ENCODE measurements around the gene LITAFD.

Gene LITAFD

GRCh38 chr16:8924214-8924613 lies 42.1 kb downstream of the LITAFD start:
- no peak for DNase-seq

DNA sequence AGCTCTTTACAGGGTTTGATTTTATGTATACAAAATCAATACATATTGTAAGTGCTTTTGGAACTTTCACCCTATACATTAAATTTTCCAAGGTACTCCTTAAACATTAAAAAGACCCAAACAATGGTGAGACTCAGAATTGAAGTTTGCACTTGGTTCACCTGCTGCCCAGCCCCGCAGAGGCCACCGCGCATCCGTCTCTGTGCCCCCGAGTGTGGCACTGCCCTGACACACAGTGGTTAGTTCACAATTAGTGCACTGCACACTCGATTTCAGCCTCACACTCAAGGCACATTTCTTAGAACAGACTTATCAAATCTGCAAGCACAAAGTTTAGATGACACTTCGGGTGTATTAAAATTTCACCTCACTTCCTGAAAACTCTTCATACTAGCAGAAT lies 43.3 kb downstream of the LITAFD start:
- DNase-seq = no peak

DNA sequence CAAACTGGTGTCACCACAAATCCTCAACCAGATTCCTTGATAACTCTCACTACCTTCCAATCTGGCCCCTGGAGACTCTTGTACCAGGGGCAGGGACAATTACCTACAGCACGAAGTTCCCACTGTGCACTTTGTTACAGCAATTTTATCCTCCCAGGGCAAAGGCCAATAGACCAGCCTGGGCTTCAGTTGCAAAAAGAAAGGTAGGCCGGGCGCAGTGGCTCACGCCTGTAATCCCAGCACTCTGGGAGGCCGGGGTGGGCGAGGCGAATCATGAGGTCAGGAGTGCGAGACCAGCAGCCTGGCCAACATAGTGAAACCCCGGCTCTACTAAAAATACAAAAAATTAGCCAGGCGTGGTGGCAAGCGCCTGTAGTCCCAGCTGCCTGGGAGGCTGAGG lies 44.7 kb downstream of the LITAFD start:
- DNase-seq = no peak

- DNase-seq = peak; percentile 39 to 65
Observed at GRCh38 chr16:8928467-8928957, 46.4 kb downstream of the LITAFD start.

- no peak for DNase-seq
Observed at GRCh38 chr16:8929086-8929748, 47.1 kb downstream of the LITAFD start.

DNA sequence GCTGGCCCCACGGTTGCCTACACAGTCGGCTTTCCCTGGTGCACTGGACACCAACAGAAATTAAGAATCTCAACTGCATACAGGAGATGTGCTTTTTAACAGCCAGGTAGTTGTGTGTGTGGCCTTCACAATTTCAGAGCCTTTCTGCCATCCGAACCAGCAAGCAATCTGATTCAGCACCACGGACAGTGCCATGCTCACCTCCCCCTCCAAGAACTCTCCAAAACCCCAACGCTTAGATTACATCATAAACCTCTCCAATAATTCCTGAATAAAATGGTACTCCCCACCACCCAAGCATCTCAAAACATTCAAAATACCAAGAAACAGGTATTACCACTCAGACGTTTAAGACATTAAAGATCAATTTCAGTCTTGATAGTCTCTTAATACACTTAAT lies 49.7 kb downstream of the LITAFD start:
- DNase-seq = peak; percentile 52 to 60

- DNase-seq = no peak
Observed at GRCh38 chr16:8934601-8935000, 52.5 kb downstream of the LITAFD start.
